Stomach (tissue), 9 donors: ENCODE data around the gene SYNE2. TPM values are rescaled to one million over a fixed set of nuclear protein-coding genes. Genes with fewer than 3 reads are reported as not detected.
A peak's percentile ranks its signal among the peaks of the same experiment; 100 is the strongest.

Experiments
- DNase-seq, 2 donors: peaks; one replicate each; pipeline versions ENCODE4 v3.0.0 to v3.0.0-alpha.2; 2013 to 2019
- H3K27ac ChIP-seq, 5 donors: fragments of 200-600 bp in 4 of 5; sonication (generic) in 4 of 5; one replicate each; pipeline ENCODE4 v1.5.1; 2013 to 2019; ENCODE audit warnings: mild to moderate bottlenecking in 1 of 5, moderate library complexity in 1 of 5
- H3K27me3 ChIP-seq, 3 donors: fragments of 200-600 bp; sonication (generic); one replicate each; pipeline ENCODE4 v1.5.1; 2017 to 2019; ENCODE audit warnings: mixed run types in 1 of 3
- H3K36me3 ChIP-seq, 4 donors: fragments of 200-600 bp; sonication (generic); 1 replicate in 3 of 4; 2 replicates in 1 of 4; pipeline ENCODE4 v1.5.1; 2016 to 2019
- H3K4me1 ChIP-seq, 4 donors: fragments of 200-600 bp; sonication (generic); one replicate each; pipeline ENCODE4 v1.5.1; 2016 to 2019
- H3K4me3 ChIP-seq, 4 donors: fragments of 200-600 bp; sonication (generic) in 3 of 4; one replicate each; pipeline ENCODE4 v1.5.1; 2016 to 2019; ENCODE audit warnings: mild to moderate bottlenecking in 1 of 4
- H3K9me3 ChIP-seq, 4 donors: fragments of 200-600 bp; sonication (generic); one replicate each; pipeline ENCODE4 v1.5.1; 2016 to 2019
- CTCF ChIP-seq, 7 experiments: fragments of 450-650 bp in 4 of 7; fragments of 200-600 bp in 3 of 7; sonication (generic) in 3 of 7; IDR thresholded peaks; one replicate each; pipeline ENCODE4 v1.5.1; 2016 to 2019; ENCODE audit warnings: antibody characterized with exemption in 7 of 7, control low read depth in 2 of 7, mild to moderate bottlenecking in 1 of 7
- EP300 ChIP-seq: sonication (generic); formaldehyde crosslinking; IDR thresholded peaks from one replicate; pipeline ENCODE4 v1.6.1; 2017; ENCODE audit warnings: antibody characterized with exemption
- POLR2A ChIP-seq, 4 donors: fragments of 450-650 bp; IDR thresholded peaks; one replicate each; pipeline ENCODE4 v1.6.1; 2016; ENCODE audit warnings: antibody characterized with exemption in 4 of 4, control low read depth in 2 of 4, mild to moderate bottlenecking in 1 of 4, moderate library complexity in 1 of 4
- POLR2AphosphoS5 ChIP-seq, 3 donors: sonication (generic); formaldehyde crosslinking; IDR thresholded peaks; one replicate each; pipeline ENCODE4 v1.6.1; 2016; ENCODE audit warnings: antibody characterized with exemption in 3 of 3
- WGBS, 5 donors: extraction: QIAGEN DNeasy Blood & Tissue Kit in 3 of 5; methylation state at CpG; one replicate each; pipeline versions ENCODE4 v1.1.5 to v1.1.7; 2013 to 2018; 5-methylcytosine and 5-hydroxymethylcytosine counted together
- intact Hi-C: fragments of 100-400 bp; cut with DNase I; formaldehyde crosslinking; loops from one replicate; pipeline ENCODE4 v1.15.1; 2023; ENCODE audit warnings: low total_unique reads
- polyA plus RNA-seq, 3 donors: library from polyadenylated mRNA; stranded (reverse); fragments of 200-250 nt; gene quantifications; one replicate each; pipeline ENCODE4 v1.2.3, GENCODE V29; 2013
- total RNA-seq, 5 donors: library from RNA; depleted of rRNA; stranded (reverse); fragments of >200 nt; gene quantifications; one replicate each; pipeline versions ENCODE4 v1.1.0 to v1.2.3, GENCODE V29; 2014 to 2016
- donor health status: healthy with polysubstance abuse.
- donor health status: Bipolar disorder and iron deficiency.
- donor health status: healthy.

Gene SYNE2
- total and polyA plus RNA-seq, 8 donors = 14.4 to 280 (median 120) TPM

GRCh38 chr14:63926641-63927040 lies 73.8 kb downstream of the SYNE2 start:
- 68 to 88% (median 72%) methylated on average over 2 of the region's 2 CpGs for WGBS, 5 donors
- Histone ChIP-seq H3K9me3 (no peaks in the 10 kb centered on the region), H3K27me3 (no peaks in the 10 kb centered on the region), H3K36me3 (peaks cover 0 to 9% (median 0%) of the 10 kb centered on the region in 4 donors), H3K27ac (no peak overlapping the region), H3K4me1 (peaks cover 0 to 28% (median 18%) of the 10 kb centered on the region in 4 donors), H3K4me3 (no peak overlapping the region)
- TF ChIP-seq EP300 (no peak), POLR2AphosphoS5 (IDR thresholded peaks at IDR 0.05) (no peak), POLR2A (IDR thresholded peaks at IDR 0.05) (no peak), CTCF (IDR thresholded peaks at IDR 0.05) (no peak)
- intact Hi-C loops = no loop called here
- no peak for DNase-seq

- intact Hi-C loops = no loop called here
- no peak for TF ChIP-seq POLR2A (IDR thresholded peaks at IDR 0.05)
- no peak for TF ChIP-seq POLR2AphosphoS5 (IDR thresholded peaks at IDR 0.05)
- TF ChIP-seq EP300 = no peak
- no peak for TF ChIP-seq CTCF (IDR thresholded peaks at IDR 0.05)
- Histone ChIP-seq H3K27me3 (no peaks in the 10 kb centered on the region), H3K27ac (peak overlapping the region in 2 of 5 donors; percentile 14 to 24), H3K4me3 (no peak overlapping the region), H3K9me3 (no peaks in the 10 kb centered on the region), H3K4me1 (peaks cover 10 to 19% (median 11%) of the 10 kb centered on the region in 4 donors), H3K36me3 (peaks cover 0 to 9% (median 0%) of the 10 kb centered on the region in 4 donors)
- DNase-seq = no peak
- whole genome bisulfite sequencing, 5 donors = 52 to 69% (median 61%) methylated on average over 3 of the region's 3 CpGs
Measured at GRCh38 chr14:63928744-63929174, 76.0 kb downstream of the SYNE2 start.

- no peak for TF ChIP-seq POLR2AphosphoS5 (IDR thresholded peaks at IDR 0.05)
- no peak for TF ChIP-seq CTCF (IDR thresholded peaks at IDR 0.05)
- TF ChIP-seq EP300 = no peak
- no peak for TF ChIP-seq POLR2A (IDR thresholded peaks at IDR 0.05)
- Histone ChIP-seq H3K4me1 (peaks cover 10 to 30% (median 14%) of the 10 kb centered on the region in 4 donors), H3K36me3 (peaks cover 0 to 9% (median 0%) of the 10 kb centered on the region in 4 donors), H3K9me3 (no peaks in the 10 kb centered on the region), H3K27me3 (no peaks in the 10 kb centered on the region), H3K4me3 (peak overlapping the region in 1 of 4 donors; percentile 8), H3K27ac (peak overlapping the region in 4 of 5 donors; percentile 8 to 66 (median 26))
- intact Hi-C loops = no loop called here
- DNase-seq = peak in 1 of 2 donors; percentile 38
- WGBS, 5 donors = 51 to 80% (median 56%) methylated on average over 3 of the region's 3 CpGs
Measured at GRCh38 chr14:63933110-63933509, 80.3 kb downstream of the SYNE2 start.

- H3K36me3 ChIP-seq = peaks cover 0 to 9% (median 0%) of the 10 kb centered on the region in 4 donors
- H3K27ac ChIP-seq = peak overlapping the region in 3 of 5 donors; percentile 21 to 66 (median 32)
- no peaks in the 10 kb centered on the region for H3K9me3 ChIP-seq
- WGBS, 5 donors = 35 to 56% (median 42%) methylated on average over 3 of the region's 3 CpGs
- intact Hi-C loops = no loop called here
- TF ChIP-seq POLR2AphosphoS5 (IDR thresholded peaks at IDR 0.05) (no peak), CTCF (IDR thresholded peaks at IDR 0.05) (no peak), POLR2A (IDR thresholded peaks at IDR 0.05) (no peak), EP300 (no peak)
- no peak overlapping the region for H3K4me3 ChIP-seq
- DNase-seq = no peak
- H3K27me3 ChIP-seq = no peaks in the 10 kb centered on the region
- peaks cover 10 to 24% (median 13%) of the 10 kb centered on the region in 4 donors for H3K4me1 ChIP-seq
Measured at GRCh38 chr14:63933711-63934110, 80.9 kb downstream of the SYNE2 start.
